Chondrocyte (in vitro differentiated cells): ENCODE measurements around the gene SZRD1. TPM values are rescaled to one million over a fixed set of nuclear protein-coding genes. Genes with fewer than 3 reads are reported as not detected.

Source experiments
- DNase-seq: peaks from one replicate; pipeline ENCODE4 v3.0.0; 2021; ENCODE audit warnings: mixed read lengths, low spot score
- H3K27ac Mint-ChIP-seq: one replicate; pipeline ENCODE4 v1.8.0; 2021; ENCODE audit warnings: mild to moderate bottlenecking, moderate library complexity, mixed read lengths; ENCODE audit not compliant: unreplicated experiment
- H3K27me3 Mint-ChIP-seq: 2 replicates; pipeline ENCODE4 v1.8.0; 2021; ENCODE audit warnings: low read depth, mixed read lengths
- H3K36me3 Mint-ChIP-seq: 2 replicates; pipeline ENCODE4 v1.8.0; 2021; ENCODE audit warnings: low read depth, mixed read lengths
- H3K4me1 Mint-ChIP-seq: 2 replicates; pipeline ENCODE4 v1.8.0; 2021; ENCODE audit warnings: low read depth, mild to moderate bottlenecking, mixed read lengths
- H3K4me3 Mint-ChIP-seq: one replicate; pipeline ENCODE4 v1.8.0; 2021; ENCODE audit warnings: mild to moderate bottlenecking, moderate library complexity, mixed read lengths; ENCODE audit not compliant: unreplicated experiment
- H3K9me3 Mint-ChIP-seq: 2 replicates; pipeline ENCODE4 v1.8.0; 2021; ENCODE audit warnings: low read depth, mixed read lengths
- CTCF ChIP-seq: fragments of 200-600 bp; sonication (generic); IDR thresholded peaks from 2 replicates; pipeline ENCODE4 v1.5.0; 2021; ENCODE audit warnings: antibody characterized with exemption, mild to moderate bottlenecking, moderate library complexity
- total RNA-seq: library from RNA; stranded (reverse); gene quantifications from 3 replicates; pipeline ENCODE4 v1.2.1, GENCODE V29; 2021

The SZRD1 gene
- total RNA-seq, 1 donor from 2014 or later = 113 TPM

- H3K27me3 Mint-ChIP-seq = no peaks in the 10 kb centered on the region
- DNase-seq = no peak
- no peak overlapping the region for H3K27ac Mint-ChIP-seq
- no peak for TF ChIP-seq CTCF
- H3K4me1 Mint-ChIP-seq = no peaks in the 10 kb centered on the region
- H3K36me3 Mint-ChIP-seq = no peaks in the 10 kb centered on the region
- no peaks in the 10 kb centered on the region for H3K9me3 Mint-ChIP-seq
- H3K4me3 Mint-ChIP-seq = no peak overlapping the region
These were observed 67.5 kb downstream of the SZRD1 start for GRCh38 chr1:16434501-16434900.

GRCh38 chr1:16436946-16437474, 70.0 kb downstream of the SZRD1 start, which contains the start of gene SPATA21:
Gene SPATA21, minus strand, starts transcription at chr1:16437424. Its CDS starts 6,053 bp downstream, at chr1:16431371.
- no peak within 1 kb of the TSS for H3K27ac Mint-ChIP-seq
- H3K9me3 Mint-ChIP-seq = no peaks in the 10 kb centered on the region
- DNase-seq = no peak
- no peaks in the 10 kb centered on the region for H3K36me3 Mint-ChIP-seq
- no peaks in the 10 kb centered on the region for H3K27me3 Mint-ChIP-seq
- H3K4me3 Mint-ChIP-seq = no peak within 1 kb of the TSS
- H3K4me1 Mint-ChIP-seq = peaks cover 15% of the 10 kb centered on the region
- no peak for TF ChIP-seq CTCF

- no peaks in the 10 kb centered on the region for H3K9me3 Mint-ChIP-seq
- H3K36me3 Mint-ChIP-seq = no peaks in the 10 kb centered on the region
- no peaks in the 10 kb centered on the region for H3K27me3 Mint-ChIP-seq
- no peak overlapping the region for H3K27ac Mint-ChIP-seq
- peaks cover 22% of the 10 kb centered on the region for H3K4me1 Mint-ChIP-seq
- no peak for TF ChIP-seq CTCF
- H3K4me3 Mint-ChIP-seq = no peak overlapping the region
- no peak for DNase-seq
These were observed 71.5 kb downstream of the SZRD1 start for GRCh38 chr1:16438516-16438915.

- no peak overlapping the region for H3K27ac Mint-ChIP-seq
- no peaks in the 10 kb centered on the region for H3K27me3 Mint-ChIP-seq
- TF ChIP-seq CTCF = no peak
- DNase-seq = no peak
- H3K9me3 Mint-ChIP-seq = no peaks in the 10 kb centered on the region
- no peaks in the 10 kb centered on the region for H3K36me3 Mint-ChIP-seq
- H3K4me3 Mint-ChIP-seq = no peak overlapping the region
- peaks cover 25% of the 10 kb centered on the region for H3K4me1 Mint-ChIP-seq
These were observed 71.9 kb downstream of the SZRD1 start for GRCh38 chr1:16438924-16439323.

GRCh38 chr1:16440131-16440469, 73.1 kb downstream of the SZRD1 start:
- Mint-ChIP-seq H3K4me3 (peak overlapping the region; percentile 91), H3K4me1 (peaks cover 25% of the 10 kb centered on the region), H3K9me3 (no peaks in the 10 kb centered on the region), H3K27me3 (no peaks in the 10 kb centered on the region), H3K27ac (peak overlapping the region; percentile 90), H3K36me3 (peaks cover 4% of the 10 kb centered on the region)
- no peak for TF ChIP-seq CTCF
- no peak for DNase-seq
